HCEC 1CT (cell line): ENCODE data around the gene HTRA1.
A peak's percentile ranks its signal among the peaks of the same experiment; 100 is the strongest.

Source experiments
- DNase-seq: peaks from one replicate; pipeline ENCODE4 v3.0.0-alpha.2; 2017

The HTRA1 gene

DNA sequence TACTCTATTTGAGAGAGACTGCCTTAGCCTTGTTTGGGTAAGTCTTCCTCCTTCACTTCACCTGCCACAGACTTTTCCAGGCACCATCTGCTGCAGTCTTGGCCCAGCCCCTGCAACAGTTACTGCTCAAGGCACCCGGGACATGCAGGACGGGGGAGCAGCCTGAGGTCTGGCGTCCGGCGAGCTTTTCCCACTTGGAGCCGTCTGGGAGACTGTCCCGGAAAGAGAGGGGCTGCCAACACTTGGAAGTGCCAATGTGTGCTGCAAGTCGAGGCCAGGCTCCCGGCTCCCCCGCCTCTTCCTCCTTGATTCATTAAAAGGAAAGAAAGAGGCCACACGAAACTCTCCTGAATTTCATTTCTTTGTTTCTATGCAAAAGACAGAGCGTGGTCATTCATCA lies 13.7 kb downstream of the HTRA1 start:
- no peak for DNase-seq

DNA sequence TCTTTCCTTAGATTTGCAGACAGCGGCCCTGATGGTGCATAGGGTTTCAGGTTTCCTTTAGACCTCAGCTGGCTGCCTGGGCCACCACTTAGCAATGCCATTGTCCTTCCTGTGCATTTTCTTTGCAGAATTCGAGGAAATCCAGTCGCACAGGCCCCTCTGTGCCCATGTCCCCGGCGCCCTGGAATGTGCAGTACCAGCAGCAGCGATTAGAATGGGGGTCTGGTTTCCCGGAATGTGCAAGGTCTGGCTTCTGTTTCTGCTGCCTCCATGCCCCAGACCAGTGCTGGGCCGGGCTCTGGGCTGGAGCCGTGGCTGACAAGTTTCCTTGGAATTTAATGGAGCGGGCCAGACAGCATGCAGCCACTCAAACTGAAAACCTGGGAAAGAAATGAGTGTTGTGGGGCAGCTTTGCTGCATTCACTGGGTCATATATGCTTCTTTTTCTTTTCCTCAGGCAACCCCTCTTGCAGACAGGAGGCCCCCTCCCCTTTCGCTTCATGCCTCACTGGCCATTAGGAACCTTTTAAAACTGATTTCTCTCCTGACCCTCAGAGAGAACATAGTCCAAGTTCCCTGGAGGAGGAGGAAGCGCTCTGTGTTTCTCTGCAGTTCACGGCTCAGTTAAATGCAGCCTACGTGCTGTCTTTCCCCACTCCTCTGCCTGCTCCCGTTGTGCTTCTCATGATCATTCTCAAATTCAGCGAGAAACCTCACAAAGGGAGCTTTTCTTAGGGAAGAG lies 14.4 kb downstream of the HTRA1 start:
- DNase-seq, result no peak

DNA sequence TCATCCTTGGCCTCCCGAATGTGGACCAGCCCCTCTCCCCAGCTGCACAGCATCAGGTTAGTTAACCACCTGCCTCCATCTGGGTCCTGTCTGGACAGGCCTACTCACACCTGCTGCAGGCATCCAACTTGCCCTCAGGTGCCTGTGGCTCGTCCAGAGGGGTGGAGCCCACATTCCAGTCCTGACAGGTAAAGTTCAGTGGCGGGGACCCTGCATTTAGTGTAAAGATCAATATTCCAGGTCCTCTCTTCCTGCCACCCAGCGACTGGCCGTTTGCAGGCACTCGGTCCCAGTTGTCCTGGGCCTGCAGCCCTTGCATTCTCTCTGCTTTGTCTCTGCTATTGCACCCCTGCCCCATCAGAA lies 15.0 kb downstream of the HTRA1 start:
- no peak for DNase-seq

DNA sequence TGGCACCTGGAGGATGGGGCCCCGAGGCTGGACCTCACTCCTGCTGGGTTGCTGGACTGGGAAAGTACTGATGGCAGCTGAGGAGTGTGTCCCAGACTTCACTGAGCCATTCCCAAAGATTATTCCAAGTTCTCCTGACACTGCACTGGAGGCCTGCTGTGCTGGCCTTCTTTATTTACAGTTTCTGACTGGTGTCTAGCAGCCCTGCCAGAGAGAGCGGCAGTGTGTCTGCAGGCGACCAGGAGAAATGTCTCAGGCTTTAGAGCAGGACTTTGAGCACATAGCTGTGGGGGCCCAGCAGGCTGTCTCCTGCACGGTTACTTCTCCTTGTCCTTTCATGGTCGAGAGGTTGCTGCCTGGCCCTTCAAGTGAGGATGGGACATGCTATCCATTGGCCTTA lies 16.1 kb downstream of the HTRA1 start:
- DNase-seq, result no peak

DNA sequence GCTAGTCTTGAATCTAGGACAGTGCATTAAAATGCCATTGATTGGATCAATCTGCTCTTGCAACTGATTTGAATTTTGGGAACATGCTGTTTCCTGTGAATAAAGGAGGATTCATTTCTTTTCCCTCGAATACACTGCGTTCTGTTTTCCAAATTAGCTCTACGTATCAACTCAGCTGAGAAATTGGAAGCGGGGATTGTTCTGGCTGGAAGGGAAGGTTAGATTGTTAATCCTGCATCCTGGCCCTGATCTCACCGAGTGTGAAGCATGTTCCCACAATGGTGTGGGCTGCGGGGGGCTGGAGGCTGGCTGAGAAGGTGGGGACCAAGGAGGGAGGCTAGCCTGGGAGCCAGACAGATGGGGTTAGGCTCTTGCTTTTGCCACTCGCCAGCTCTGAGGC lies 17.6 kb downstream of the HTRA1 start:
- no peak for DNase-seq

DNA sequence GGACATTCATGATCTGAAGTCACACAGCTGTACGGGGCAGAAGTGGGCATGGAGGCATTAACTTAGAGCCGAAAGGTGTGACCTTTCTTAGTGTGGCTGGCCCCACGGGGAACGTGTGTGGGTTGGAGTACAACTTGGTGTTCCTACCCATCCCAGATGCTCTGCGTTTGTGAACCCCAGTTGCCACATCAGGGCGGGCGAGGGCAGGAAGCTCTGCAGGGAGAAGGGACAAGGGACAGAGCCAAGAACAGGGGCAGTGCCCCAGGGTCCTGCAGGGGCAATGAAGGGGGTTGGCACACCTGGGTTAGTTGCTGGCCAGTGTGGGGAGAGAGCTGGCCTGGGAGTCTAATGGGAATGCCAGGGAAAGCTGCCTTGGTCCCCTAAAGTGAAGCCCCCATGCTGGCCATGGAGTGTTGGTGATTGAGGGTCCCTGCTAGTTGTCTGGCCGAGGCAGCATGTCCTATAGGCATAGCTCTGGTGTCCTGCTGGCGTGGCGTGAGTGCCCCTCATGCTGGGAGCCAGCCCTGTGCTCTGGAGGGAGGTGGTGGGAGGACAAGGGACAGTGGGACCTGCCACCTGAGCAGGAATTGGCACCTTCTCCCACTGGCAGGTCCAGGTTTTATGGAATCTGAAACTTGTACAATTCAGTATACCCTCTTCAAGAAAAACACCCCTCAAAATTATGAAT lies 18.9 kb downstream of the HTRA1 start:
- no peak for DNase-seq

DNA sequence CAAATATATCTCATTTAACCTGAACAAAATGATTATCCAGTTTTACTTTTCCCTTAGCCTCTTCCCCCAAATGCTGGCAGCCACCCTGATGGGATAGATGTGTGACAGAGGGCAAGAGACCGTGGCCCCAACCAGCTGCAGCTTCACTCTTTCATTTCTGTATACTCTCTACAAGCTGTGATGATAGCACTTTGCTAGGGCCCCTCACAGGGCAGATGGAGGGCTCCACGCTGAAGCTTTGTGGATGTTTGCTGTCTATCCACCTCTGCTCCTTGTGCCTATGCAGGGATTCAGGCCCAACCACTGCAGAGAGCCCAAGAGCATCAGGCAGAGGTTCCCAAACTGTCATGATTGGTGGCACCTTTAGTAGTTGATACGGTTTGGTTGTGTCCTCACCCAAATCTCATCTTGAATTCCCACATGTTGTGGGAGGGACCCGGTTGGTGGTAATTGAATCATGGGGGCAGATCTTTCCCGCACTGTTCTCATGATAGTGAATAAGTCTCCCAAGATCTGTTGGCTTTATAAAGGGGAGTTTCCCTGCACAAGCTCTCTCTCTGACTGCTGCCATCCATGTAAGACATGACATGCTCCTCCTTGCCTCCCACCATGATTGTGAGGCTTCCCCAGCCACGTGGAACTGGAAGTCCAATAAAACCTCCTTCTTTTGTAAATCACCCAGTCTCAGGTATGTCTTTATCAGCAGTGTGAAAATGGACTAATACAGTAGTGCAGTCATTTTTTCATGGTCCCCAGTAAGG lies 20.1 kb downstream of the HTRA1 start:
- DNase-seq, result no peak

DNA sequence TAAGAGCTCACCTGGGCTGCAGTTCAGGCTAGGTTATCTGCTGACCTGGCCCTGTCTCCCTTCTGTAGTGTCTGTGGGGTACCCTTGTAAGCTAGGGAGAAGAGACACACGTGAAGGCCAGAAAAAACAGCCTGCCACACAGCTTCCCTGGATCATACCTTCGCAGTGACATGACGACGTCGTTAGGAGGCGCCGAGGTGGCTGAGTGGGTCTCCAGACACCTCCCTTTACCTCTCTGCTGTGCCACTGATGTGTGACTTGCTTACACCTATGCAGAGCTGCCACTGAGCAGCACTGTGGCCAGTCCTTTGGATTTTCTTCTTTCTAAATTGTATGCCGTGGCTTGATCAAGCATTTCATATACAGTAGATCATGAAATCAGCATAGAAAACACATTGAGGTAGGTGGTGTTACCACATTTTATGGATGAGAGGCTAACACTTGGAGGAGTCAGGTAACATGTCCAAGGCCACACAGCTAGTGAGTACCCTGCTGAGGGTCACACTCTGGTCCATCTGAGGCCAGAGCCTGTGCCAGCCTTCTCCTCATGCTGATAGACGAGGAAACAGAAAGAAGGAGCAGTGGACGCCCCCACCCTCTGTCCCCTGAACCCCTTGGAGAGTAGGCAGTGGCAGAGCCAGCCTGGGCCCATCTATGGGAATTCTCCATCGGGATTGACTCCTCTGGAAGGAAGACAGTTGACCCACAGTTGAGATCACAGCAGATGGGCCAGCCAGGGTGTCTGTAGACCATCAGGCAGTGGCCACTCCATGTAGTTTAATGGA lies 23.1 kb downstream of the HTRA1 start:
- no peak for DNase-seq

DNA sequence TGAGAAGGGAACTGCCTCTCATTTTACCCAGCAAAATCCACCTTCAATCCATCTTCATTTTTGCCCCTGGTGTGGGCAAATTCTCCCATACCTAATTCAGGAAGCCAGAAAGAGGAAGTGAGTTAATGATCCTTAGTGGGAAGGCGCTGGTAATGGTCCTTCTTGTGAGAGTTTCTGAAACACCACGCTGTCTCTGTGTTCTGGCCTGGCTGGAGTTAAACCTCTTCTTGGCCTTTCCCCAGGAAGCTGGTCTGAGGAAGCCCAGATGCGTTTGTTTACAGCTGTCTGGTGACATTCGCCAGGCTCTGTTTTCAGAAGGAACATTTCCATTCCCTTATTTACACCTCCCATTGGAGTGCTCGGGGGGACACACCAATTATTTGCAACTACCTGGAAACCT lies 24.3 kb downstream of the HTRA1 start:
- DNase-seq, result no peak

DNA sequence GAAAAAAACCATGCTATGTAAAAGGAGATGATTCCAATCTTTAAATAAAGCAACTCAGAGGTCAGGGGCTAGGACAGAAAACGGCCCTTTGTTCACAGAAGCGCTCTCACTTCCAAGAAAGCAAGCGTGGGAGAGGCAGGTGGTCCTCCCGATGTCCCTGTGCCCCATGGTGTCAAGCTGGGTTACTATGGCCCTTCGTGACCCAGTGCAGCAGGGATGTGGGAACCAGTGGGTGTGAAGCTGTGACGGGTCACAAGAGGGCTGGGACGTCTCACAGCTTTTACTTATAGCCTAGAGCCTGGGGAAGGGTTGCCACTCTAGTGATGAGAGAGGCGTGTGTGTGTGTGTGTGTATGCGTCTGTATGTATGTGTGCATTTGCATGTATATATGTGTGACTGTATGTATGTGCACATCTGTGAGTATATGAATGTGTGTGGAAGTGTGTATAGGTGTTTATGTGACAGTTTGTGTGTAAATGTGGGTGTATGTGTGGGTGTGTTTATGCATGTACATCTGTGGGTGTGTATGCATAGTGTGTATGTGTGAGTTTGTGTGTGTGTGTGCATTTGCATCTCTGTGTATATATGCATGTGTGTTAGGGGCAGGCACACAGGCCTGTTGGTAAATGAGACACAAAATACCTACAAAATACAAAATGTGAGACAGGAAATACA lies 25.2 kb downstream of the HTRA1 start:
- no peak for DNase-seq

DNA sequence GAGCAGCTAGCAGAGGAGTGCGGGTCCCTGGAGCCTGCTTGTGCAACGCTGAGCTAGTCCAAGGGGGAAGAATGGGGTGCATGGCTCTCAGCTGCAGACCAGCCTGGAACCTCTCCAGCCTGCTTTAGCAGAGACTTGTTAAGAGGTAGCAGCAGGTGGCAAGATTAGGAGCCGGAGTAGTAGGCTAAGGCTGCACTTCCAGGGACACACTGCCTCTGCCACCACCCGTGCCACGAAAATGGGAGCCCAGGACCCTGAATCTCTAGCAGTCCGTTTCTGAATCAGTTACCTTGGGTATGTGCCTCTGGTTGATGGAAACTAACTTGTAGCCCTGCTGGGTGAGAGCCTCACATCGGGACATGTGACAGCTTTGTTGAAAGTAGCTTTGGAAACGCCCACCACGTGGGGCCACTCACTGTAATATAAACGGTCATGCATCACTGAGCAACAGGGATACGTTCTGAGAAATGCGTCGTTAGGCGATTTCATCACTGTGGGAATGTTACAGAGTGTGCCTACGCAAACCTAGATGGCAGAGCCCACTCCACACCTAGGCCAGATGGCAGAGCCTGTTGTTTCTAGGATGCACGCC lies 25.9 kb downstream of the HTRA1 start:
- no peak for DNase-seq

DNA sequence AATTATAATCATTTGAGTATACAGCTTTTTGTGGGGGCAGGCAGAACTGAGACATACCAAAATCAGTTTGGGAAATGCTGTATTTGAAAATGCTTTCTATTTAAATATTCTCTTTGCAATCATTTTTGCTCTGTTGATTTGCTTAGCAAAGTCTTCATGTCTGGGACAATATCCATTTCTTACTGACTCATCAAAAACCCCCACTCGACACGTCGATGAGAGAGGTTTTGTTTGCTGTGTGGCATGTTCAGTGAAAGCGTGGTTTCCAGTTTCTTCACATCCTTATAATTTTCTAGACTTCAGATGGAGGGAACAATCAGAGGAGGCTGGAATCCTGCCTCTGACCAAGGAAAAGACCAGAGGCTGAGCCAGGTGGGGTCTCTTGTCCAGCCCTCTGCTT lies 28.9 kb downstream of the HTRA1 start:
- no peak for DNase-seq

DNA sequence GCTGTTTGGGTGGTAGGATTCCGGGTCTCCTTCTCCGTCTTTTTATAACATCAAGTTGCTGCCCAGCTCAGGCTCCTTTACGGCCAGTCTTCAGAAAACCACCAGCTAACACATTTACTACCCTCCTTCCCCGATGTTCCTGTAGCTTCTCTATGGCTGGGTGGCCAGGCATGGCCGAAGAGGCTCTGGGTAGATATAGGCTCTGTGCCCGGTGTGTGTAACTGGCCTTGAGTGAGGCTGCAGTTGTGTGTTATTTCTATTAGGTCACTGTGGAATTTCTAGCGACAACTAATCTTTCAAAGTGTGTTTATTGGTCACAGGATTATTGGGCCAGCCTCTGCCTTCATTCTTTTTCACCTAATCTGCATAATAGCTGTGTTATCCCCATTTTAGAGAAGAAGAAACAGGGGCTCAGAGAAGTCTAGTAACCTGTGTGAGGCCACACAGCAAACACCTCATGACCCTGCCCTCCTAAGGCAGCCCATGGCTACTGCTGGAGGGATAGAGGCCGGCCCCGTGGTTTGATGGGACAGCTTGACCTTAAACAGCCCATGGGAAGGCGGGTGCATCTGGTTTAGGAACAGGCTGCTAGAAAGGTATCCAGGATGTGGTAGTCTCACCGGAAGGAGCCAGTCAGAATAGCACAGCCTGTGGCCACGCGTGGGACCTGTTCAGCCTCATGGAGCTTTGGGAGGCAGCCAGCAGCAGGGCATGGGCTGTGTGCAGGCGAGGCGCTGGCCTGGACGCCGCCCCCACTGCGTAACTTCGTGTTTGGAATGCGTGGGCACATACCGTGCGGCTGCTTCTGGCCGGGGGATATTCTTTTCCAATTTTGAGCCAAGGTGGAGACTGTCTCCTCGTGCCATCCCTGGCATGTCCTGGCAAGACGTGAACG lies 29.7 kb downstream of the HTRA1 start:
- no peak for DNase-seq

DNA sequence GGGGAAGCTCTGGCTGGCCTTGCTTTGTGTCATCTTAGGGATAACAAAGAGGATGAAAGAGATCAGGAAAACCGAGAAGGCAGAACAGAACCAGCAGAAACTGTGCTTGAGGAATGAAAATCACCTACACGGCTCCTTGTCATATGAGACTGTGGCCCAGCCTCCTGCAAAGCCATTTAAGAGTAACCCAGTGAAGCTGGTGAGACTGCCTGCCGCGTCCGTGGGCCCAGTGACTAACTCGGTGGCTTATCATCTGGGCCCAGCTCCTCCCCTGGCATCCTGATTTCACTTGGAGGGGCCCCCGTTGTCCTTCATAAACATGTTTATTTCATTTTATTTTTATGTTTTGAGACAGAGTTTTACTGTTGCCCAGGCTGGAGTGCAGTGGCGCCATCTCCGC lies 30.7 kb downstream of the HTRA1 start:
- DNase-seq, result no peak

DNA sequence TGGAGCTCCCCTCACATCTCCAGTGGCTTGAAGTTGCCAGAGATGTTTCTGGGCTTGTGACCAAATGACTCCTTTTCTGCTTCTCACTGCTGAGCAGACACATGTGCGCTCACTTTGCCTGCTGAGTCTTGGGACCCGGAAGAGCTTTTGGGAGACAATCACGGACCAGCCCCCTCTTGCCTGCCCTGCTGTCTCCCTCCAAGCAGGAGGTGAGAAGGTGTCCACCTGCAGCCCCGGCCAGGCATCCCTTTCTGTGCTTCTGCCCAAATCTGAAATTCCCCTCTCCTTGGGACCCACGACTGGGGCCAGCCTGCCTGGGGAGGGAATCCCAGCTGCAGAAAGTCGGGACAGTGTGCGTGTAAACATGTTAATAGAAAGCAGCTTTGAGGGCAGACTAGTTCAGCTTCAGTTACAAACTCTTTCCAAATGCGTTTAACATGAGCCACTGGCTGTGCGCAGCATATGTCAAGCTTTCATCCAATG lies 31.7 kb downstream of the HTRA1 start:
- DNase-seq, result no peak

DNA sequence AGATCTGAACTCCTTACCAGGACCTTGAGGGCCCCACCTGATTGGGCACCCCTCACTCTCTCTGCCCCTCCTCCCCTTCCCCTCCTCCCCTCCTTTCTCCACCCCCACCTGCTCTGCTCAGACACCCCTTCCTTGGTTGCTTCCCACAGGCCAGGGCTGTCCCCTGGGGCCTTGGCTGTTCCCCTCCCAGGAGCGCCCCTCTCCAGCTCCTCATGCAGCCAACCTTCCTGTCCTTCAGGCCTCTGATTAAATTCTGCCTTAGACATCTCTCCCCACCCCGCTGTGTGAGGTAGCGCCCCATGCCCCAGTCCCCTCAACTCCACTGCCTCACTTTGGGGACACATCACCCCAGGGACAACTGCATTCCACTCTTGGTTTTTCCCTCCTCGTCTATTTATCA lies 32.4 kb downstream of the HTRA1 start:
- no peak for DNase-seq

DNA sequence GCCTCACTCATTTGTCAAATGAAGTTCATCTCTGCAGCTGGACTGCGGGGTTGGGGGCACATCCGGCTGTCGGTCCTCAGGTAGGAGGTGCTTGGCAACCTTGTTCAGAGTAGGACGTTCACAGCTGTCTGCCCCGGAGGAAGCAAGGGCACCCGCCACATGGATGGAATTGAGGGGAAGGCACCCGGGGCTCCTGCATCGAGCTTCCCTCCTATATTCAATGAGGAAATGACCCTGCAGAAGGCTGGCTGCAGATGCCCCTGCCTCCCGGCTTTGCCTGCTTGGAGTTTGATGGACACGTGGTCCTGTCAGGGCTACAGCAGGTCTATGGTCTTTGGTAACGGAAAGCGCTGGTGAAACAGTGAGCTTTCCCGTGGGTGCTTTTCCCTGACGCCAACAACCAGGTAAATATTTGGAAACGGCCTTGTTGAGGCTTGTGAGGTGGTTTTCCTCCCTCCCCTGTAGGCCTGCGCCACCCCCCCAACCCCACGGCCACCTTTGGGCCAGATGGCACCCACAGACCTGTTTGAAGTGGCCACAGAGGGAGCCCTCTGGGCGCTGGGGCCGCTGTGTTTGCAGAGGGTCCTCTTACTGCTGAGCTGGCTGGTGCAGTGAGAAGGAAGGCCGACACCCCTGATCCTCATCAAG lies 32.9 kb downstream of the HTRA1 start:
- no peak for DNase-seq

DNA sequence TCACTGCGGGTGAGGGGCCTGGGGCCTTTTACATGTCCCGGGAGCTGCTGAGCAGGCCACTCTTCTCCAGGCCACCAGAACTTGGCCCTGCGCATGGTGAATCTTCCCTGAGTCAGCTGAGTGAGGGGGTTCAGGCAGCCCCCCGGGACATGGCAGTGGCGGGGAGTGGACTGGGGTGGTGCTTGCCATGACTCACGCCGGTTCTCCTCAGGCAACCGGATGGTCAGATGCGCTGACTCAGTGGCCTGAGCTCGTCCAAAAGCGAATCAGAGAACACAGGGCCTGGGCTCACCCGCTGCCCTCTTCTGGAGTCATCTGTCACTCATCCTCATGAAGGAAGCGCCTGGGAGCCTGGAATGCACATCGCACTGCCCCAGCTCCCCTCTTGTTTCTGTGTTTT lies 33.5 kb downstream of the HTRA1 start:
- DNase-seq, result peak; percentile 98

DNA sequence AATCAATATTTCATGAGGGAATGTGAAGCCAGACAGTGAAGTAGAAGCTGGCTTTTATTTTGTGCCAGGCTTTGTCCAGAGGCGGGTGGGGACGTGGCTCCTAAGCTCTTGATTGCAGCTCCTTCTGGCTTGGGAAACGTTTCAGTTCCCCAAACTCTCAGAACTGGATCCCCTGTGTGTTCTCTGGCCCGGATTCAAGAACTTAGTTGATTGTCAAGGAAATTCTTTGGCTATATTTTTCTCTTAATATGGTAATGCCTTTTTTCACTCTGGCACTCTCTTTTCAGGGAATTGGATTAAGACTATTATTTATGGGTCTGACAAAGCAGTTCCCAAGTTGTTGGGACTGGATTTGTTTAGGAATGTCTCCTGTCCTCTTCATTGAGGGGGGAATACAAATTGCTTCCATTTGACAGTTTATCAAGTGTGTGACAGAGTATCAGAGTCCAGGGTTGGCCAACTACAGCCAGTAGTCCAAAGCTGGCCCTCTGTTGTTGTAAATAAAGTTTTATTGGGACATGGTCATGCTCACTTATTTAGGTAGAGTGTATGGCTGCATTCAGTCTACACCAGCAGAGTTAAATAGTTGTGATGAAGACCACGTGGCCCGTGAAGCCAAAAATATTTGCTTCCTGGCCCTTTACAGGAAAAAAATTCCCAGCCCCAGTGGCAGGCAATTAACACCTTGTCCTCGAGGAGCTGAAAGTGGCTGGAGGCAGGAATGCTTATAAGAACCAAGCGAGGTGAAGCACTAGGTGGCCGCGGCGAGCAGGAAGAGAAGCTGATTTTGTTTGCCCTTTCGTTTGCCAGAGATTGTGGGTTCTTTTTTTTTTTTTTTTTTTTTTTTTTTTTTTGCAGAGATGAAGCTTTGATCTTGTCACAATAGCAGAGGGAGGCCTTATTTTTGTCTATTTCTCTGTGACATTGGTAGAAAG lies 34.3 kb downstream of the HTRA1 start:
- peak; percentile 79 for DNase-seq
